Caco-2 (cell line): ENCODE results near the gene FAM168A. TPM values are rescaled to one million over a fixed set of nuclear protein-coding genes. Genes with fewer than 3 reads are reported as not detected.

Experiments used
- BruUV-seq: library from RNA; stranded (reverse); fragments of 400-500 nt; replicated peaks from 2 replicates; lab custom pipeline; 2021; lab: Mats Ljungman, UMichigan
- CTCF ChIA-PET: fragments of 300-600 bp; sonication (Branson Sonifier 250); formaldehyde crosslinking; loops from one replicate; lab custom pipeline; 2022; ENCODE audit warnings: antibody characterized with exemption; lab: Charles Lee
- POLR2A ChIA-PET: fragments of 300-600 bp; sonication (Branson Sonifier 250); formaldehyde crosslinking; loops from one replicate; lab custom pipeline; 2022; ENCODE audit warnings: antibody characterized with exemption; lab: Charles Lee
- DNase-seq, 2 experiments: peaks; one replicate each; pipeline versions ENCODE4 v3.0.0 to v3.0.0-alpha.2; 2020 to 2022
- H3K27me3 ChIP-seq: replicated peaks from 2 replicates; pipeline ENCODE4 v1.6.0; 2011; ENCODE audit warnings: low read length; ENCODE audit not compliant: control insufficient read depth, insufficient read depth
- H3K36me3 ChIP-seq: 2 replicates; pipeline ENCODE4 v1.5.1; 2011; ENCODE audit warnings: low read length; ENCODE audit not compliant: control insufficient read depth, insufficient read depth
- H3K4me1 ChIP-seq: fragments of 250-450 bp; sonication (Bioruptor Pico); 2 replicates; pipeline ENCODE4 v1.5.1; 2020; ENCODE audit warnings: mild to moderate bottlenecking
- H3K4me3 ChIP-seq: 2 replicates; pipeline ENCODE4 v1.5.1; 2011; ENCODE audit warnings: low read depth, mild to moderate bottlenecking, control low read depth, low read length
- H3K9me3 ChIP-seq: fragments of 250-450 bp; sonication (Bioruptor Pico); 2 replicates; pipeline ENCODE4 v1.5.1; 2020; ENCODE audit warnings: mild to moderate bottlenecking, moderate library complexity
- H3K27ac Mint-ChIP-seq: one replicate; pipeline ENCODE4 v1.8.0; 2022; ENCODE audit warnings: mixed read lengths; ENCODE audit not compliant: unreplicated experiment
- H3K27me3 Mint-ChIP-seq: one replicate; pipeline ENCODE4 v1.8.0; 2022; ENCODE audit warnings: mixed read lengths; ENCODE audit not compliant: insufficient read depth, unreplicated experiment
- H3K36me3 Mint-ChIP-seq: one replicate; pipeline ENCODE4 v1.8.0; 2022; ENCODE audit warnings: mild to moderate bottlenecking, mixed read lengths; ENCODE audit not compliant: insufficient read depth, unreplicated experiment
- H3K4me1 Mint-ChIP-seq: one replicate; pipeline ENCODE4 v1.8.0; 2022; ENCODE audit warnings: low read depth, mixed read lengths; ENCODE audit not compliant: unreplicated experiment
- H3K4me3 Mint-ChIP-seq: one replicate; pipeline ENCODE4 v1.8.0; 2022; ENCODE audit warnings: mild to moderate bottlenecking, moderate library complexity, mixed read lengths; ENCODE audit not compliant: unreplicated experiment
- H3K9me3 Mint-ChIP-seq: one replicate; pipeline ENCODE4 v1.8.0; 2022; ENCODE audit warnings: mixed read lengths; ENCODE audit not compliant: unreplicated experiment
- intact Hi-C: fragments of 100-400 bp; cut with micrococcal nuclease; formaldehyde crosslinking; loops from one replicate; pipeline ENCODE4 v1.10.0; 2022; ENCODE audit not compliant: unreplicated experiment
- total RNA-seq: library from RNA; stranded (reverse); gene quantifications from 2 replicates; pipeline ENCODE4 v1.2.3, GENCODE V29; 2022
- TF ChIP-seq, protein P1 (sequence below), 2 experiments: fragments of 200-600 bp in 1 of 2; IDR thresholded peaks; 1 replicate in 1 of 2; 2 replicates in 1 of 2; pipeline versions ENCODE4 v1.5.1 to v1.8.0; 2011 to 2022; ENCODE audit warnings: antibody characterized with exemption in 1 of 2, control low read depth in 1 of 2, inconsistent platforms in 1 of 2, low read depth in 1 of 2, low read length in 1 of 2, mild to moderate bottlenecking in 1 of 2, moderate library complexity in 1 of 2; ENCODE audit not compliant: insufficient read depth in 1 of 2, severe bottlenecking in 1 of 2, unreplicated experiment in 1 of 2

Gene FAM168A
- total RNA-seq, 1 experiment from 2014 or later, result 46.0 TPM

DNA sequence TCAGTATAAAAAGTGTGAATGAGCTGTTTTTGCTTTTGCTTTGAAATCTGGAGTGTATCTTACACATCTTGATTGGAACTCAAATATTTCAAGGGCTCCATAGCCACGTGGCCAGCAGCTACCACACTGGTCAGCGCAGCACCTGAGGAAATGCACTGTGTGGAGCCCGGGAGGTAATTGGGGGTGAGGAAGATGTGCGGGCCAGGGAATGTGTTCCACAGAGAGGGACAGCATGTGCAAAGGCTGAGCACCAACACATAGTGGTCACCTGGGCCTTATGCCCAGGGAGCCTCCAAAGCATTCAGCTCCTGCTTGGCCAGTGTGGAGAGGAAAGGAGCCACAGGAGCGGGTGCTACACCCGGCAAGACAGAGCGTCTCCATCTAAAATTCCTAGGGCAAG lies 200.9 kb downstream of the FAM168A start:
- Mint-ChIP-seq H3K4me3 (no peak overlapping the region), H3K36me3 (peaks cover 32% of the 10 kb centered on the region), H3K9me3 (no peaks in the 10 kb centered on the region), H3K27ac (no peak overlapping the region), H3K4me1 (no peaks in the 10 kb centered on the region), H3K27me3 (no peaks in the 10 kb centered on the region)
- H3K4me1 ChIP-seq, result no peaks in the 10 kb centered on the region
- H3K9me3 ChIP-seq, result no peaks in the 10 kb centered on the region
- intact Hi-C loops, result no loop called here
- H3K27me3 ChIP-seq, result no peaks in the 10 kb centered on the region
- CTCF ChIA-PET, result interaction anchor here (1.0 to 2.1 kb wide), 4 partner anchors 28 to 90 kb away, joined by 3 to 10 read pairs (median 6); no protein-coding TSS in a partner anchor
- no TSS peak for BruUV-seq
- no peak overlapping the region for H3K4me3 ChIP-seq
- TF ChIP-seq, protein P1, sequence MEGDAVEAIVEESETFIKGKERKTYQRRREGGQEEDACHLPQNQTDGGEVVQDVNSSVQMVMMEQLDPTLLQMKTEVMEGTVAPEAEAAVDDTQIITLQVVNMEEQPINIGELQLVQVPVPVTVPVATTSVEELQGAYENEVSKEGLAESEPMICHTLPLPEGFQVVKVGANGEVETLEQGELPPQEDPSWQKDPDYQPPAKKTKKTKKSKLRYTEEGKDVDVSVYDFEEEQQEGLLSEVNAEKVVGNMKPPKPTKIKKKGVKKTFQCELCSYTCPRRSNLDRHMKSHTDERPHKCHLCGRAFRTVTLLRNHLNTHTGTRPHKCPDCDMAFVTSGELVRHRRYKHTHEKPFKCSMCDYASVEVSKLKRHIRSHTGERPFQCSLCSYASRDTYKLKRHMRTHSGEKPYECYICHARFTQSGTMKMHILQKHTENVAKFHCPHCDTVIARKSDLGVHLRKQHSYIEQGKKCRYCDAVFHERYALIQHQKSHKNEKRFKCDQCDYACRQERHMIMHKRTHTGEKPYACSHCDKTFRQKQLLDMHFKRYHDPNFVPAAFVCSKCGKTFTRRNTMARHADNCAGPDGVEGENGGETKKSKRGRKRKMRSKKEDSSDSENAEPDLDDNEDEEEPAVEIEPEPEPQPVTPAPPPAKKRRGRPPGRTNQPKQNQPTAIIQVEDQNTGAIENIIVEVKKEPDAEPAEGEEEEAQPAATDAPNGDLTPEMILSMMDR (IDR thresholded peaks at IDR 0.05; ENCODE audit: insufficient read depth in 1 of 2, low read depth in 1 of 2, low read length in 1 of 2, severe bottlenecking in 1 of 2, unreplicated experiment in 1 of 2), result no peak
- POLR2A ChIA-PET, result no interaction called here
- DNase-seq, result no peak
- no peaks in the 10 kb centered on the region for H3K36me3 ChIP-seq

DNA sequence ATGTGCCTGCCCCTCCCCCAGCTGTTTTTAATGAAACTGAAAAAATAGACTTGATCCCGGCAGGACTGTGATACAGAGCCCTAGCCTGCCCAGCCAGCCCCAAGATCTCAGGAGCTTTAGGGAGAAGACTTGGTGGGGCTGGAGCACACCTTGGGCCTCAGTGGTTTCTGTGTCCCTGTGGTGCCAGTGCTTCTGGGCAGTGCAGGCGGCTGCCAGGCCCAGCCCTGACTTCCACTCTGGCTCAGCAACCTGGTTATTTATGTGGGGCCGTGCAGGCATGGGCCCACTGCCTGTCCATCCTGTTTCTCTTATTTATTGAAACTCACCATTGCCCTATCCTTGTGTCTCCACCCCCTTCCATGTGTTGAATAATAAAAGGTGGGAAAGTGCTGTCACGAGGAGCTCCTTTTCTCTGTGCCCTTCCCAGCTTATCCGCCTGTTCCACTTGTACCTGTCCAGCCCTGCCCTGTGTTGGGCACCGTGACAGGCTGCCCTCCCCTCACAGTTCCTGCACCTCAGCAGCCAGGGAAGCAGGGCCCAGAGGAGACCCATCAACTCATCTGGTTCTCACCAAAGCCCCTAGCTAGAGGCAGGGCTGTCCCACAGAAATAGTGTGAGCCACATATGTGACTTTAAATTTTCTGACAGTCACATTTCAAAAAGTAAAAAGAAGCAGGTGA lies 201.5 kb downstream of the FAM168A start:
- CTCF ChIA-PET, result interaction anchor here (1.0 to 2.1 kb wide), 5 partner anchors 27 to 89 kb away, joined by 3 to 10 read pairs (median 4); no protein-coding TSS in a partner anchor
- no peak overlapping the region for H3K4me3 Mint-ChIP-seq
- H3K4me1 Mint-ChIP-seq, result no peaks in the 10 kb centered on the region
- H3K27me3 Mint-ChIP-seq, result no peaks in the 10 kb centered on the region
- TF ChIP-seq, protein P1 (IDR thresholded peaks at IDR 0.05; ENCODE audit: insufficient read depth in 1 of 2, low read depth in 1 of 2, low read length in 1 of 2, severe bottlenecking in 1 of 2, unreplicated experiment in 1 of 2), result no peak
- POLR2A ChIA-PET, result no interaction called here
- H3K4me3 ChIP-seq, result no peak overlapping the region
- no peaks in the 10 kb centered on the region for H3K9me3 Mint-ChIP-seq
- H3K4me1 ChIP-seq, result no peaks in the 10 kb centered on the region
- H3K36me3 Mint-ChIP-seq, result peaks cover 32% of the 10 kb centered on the region
- intact Hi-C loops, result no loop called here
- no peaks in the 10 kb centered on the region for H3K9me3 ChIP-seq
- H3K27ac Mint-ChIP-seq, result no peak overlapping the region
- no peaks in the 10 kb centered on the region for H3K27me3 ChIP-seq
- DNase-seq, result no peak
- BruUV-seq, result no TSS peak
- H3K36me3 ChIP-seq, result no peaks in the 10 kb centered on the region

DNA sequence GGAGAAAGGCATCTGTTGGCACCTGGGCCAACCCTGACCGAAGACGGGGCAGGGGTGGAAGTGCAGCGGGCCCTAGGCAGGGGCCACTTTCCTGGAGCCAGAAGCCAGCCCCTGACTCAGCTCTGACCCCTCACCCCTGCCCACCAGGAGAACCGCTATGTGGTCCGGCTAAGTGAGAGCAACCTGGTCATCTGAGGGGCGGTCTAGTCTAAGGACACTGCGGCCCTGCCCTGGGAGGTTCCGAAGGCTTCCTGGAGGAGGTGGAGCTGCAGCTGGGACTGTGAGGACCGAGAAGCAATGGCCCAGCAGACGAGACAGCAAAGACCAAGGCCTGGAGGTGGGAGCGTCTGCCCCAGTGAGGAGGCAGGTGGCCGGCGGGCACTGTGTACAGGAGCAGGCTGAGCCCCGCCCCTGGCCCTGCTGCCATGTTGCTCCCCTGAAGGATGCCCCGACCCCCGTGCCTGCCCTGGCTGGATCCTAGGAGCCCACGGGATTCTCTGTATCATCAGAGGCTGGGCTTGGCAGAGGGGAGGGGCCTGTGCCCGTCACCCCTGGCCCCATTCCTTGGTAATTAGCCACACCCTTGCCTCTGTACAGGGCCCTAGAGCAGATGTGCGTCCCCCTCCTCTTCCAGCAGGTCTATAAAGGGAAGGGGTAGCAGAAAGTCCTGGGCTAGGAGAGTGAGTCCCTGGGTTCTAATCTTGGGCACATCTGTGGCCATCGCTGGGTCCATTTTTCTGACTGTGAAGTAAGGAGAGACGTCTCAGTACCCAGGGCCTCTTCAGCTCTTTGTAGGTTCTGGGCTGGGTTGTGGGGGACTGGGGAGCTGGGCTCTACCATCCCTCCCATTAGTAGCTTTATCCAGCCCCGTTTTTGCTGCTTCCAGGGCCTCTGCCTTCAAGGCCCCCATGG lies 202.4 kb downstream of the FAM168A start:
- no peaks in the 10 kb centered on the region for H3K27me3 Mint-ChIP-seq
- Histone ChIP-seq H3K9me3 (no peaks in the 10 kb centered on the region), H3K36me3 (no peaks in the 10 kb centered on the region), H3K27me3 (no peaks in the 10 kb centered on the region), H3K4me1 (no peaks in the 10 kb centered on the region), H3K4me3 (no peak overlapping the region)
- H3K27ac Mint-ChIP-seq, result no peak overlapping the region
- H3K4me1 Mint-ChIP-seq, result no peaks in the 10 kb centered on the region
- POLR2A ChIA-PET, result no interaction called here
- CTCF ChIA-PET, result interaction anchor here (1.0 to 2.1 kb wide), 3 partner anchors 35 to 88 kb away, joined by 3 to 10 read pairs (median 8); no protein-coding TSS in a partner anchor
- no peak for DNase-seq
- intact Hi-C loops, result no loop called here
- H3K4me3 Mint-ChIP-seq, result no peak overlapping the region
- no peaks in the 10 kb centered on the region for H3K9me3 Mint-ChIP-seq
- TF ChIP-seq, protein P1 (IDR thresholded peaks at IDR 0.05; ENCODE audit: insufficient read depth in 1 of 2, low read depth in 1 of 2, low read length in 1 of 2, severe bottlenecking in 1 of 2, unreplicated experiment in 1 of 2), result no peak
- H3K36me3 Mint-ChIP-seq, result peaks cover 32% of the 10 kb centered on the region
- no TSS peak for BruUV-seq
